Activated gamma-delta T cell (primary cell): Measurements from ENCODE around the gene PURB.
"Not testable (repeated sequence)": the region's sequence is repeated elsewhere in the genome, so short reads cannot be mapped to it uniquely, and the experiment has no call there.

Source experiments
- DNase-seq: peaks from one replicate; lab custom pipeline; 2025; lab: John Stamatoyannopoulos, UW
- total RNA-seq, 2 donors: gene quantifications; one replicate each; lab custom pipeline; 2026; lab: John Stamatoyannopoulos, UW

PURB gene
- total RNA-seq, result 106 to 108 reads per million in 2 donors

GRCh38 chr7:44885394-44886317 is at the start of gene PURB:
Gene PURB, minus strand, starts transcription at chr7:44885530. Its CDS starts 182 bp downstream, at chr7:44885348.
- peak; percentile 98 for DNase-seq

DNA sequence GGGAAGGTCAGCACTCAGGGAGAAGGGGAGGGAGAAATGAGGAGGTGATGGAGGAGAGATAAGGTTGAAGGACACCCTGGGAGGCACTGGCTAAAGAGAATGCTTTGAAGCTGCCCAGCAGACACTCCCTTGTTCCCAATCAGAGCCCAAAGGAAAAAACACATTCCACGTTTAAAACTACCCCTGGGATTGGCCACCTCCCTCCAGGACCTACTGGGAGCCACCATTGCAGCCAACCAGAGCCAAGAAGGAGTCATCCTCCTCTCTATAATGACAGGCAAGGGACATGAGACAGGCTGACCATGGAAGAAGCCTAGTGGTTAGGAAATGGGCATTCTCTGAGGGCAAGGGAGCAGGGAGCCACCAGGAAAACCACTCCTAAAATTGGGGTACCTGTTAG is 49.7 kb upstream of the PURB start:
- no peak for DNase-seq

GRCh38 chr7:44934510-44934909 is 49.2 kb upstream of the PURB start:
- DNase-seq, result not testable (repeated sequence)

- no peak for DNase-seq
Observed at GRCh38 chr7:44930921-44931320, 45.6 kb upstream of the PURB start.

- no peak for DNase-seq
Observed at GRCh38 chr7:44922351-44922694, 37.0 kb upstream of the PURB start.

- peak; percentile 82 for DNase-seq
Observed at GRCh38 chr7:44921607-44922350, 36.4 kb upstream of the PURB start.

DNA sequence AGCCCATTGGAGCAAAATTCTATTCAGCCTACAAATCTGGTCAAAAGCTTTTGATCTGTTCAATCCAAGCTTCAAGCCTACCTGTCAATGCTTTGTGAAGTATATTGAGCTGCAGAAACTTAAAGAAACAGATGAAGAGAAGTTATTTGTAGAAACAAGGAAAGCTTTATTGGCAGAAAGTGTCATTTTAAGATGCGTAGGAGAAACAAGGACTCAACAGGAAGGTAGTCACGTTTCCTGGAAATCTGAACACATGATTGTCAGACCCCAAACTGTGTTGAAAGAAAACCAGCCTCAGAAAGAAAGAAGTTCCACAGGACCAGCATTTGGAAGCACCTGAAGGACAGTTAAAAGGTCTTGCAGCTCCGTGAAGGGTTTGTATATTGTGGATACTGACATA is 34.8 kb upstream of the PURB start:
- no peak for DNase-seq

DNA sequence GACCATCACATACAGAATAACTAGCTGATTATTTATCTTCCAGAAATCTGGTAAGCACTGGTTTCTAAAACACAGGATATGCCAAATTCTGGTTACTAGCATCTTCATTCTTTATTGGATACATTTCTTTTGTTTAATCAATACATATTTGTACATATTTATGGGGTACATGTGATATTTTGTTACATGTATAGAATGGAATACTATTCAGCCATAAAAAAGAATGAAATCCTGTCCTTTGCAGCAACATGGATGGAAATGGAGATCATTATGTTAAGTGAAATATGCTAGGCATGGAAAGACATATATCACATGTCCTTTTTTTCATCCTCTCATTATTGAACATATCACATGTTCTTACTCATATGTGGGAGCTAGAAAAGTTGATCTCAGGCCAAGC is 32.7 kb upstream of the PURB start:
- DNase-seq, result no peak

DNA sequence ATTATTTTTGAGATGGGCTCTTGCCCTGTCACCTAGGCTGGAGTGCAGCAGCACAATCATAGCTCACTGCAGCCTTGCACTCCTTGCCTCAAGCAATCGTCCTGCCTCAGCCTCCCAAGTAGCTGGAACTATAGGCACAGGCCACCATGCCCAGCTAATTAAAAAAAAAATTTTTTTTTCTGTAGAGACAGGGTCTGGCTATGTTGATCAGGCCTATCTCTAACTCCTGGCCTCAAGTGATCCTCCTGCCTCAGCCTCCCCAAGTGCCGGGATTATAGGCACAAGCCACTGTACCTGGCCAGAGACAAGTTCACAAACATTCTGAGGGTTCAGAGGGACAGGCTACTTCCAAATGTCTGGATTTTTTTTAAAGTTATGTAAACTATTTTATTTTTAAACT is 32.1 kb upstream of the PURB start:
- DNase-seq, result no peak

DNA sequence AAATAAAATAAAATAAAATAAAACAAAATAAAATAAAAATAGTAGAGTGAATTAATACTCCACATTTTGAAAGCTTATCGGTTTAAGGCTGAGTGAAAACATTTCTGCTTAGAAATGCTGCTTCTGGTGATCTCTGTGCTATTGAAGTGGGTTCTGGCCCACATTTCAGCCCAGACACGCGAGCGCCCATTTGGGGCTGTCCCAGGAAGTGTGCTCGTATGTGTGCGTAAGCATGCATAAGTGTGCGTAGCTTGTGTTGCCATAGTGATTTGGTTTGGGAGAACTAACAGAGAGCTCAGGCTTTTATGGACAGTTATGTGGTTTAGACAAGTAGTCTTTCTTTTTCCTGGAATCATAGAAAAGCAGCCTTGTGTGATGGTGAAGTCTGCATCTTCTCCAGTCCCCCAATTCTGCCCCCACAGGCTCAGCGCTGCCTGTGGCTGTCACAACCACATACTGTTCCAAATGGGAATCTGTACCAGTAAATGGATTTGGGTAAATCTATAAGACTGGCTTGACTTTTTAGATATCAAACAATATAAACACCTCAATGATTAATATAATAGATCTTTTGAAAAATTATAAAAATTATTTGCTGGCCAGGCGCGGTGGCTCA is 29.8 kb upstream of the PURB start:
- DNase-seq, result peak; percentile 12

DNA sequence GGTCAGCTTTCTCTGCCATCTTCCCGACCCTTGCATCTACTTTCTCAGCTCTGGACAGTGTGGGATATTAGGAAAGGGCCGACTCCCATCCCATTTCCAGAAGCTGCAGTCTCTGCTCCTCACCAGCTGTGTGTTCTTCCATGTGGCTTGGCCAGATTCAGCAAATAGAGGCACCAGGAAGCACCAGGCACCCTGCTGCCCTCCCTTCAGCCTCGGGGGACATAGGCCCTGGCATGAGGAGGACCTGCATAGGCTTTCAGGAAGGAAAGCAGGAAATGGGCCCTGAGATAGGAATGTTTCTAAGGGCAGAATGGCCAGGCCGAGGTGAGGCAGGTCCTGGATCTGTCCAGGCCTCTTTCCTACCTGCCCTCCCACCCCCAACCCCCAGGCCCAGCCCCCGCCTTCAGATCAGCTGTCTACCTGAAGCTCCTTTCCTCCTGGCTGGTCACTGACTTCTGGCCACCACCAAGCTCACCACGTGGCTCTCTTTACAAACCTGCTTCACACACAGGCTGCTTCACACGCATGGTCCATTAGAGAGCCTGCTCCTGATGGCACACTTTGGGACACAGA is 27.5 kb upstream of the PURB start:
- no peak for DNase-seq

- DNase-seq, result no peak
Observed at GRCh38 chr7:44911911-44912310, 26.6 kb upstream of the PURB start.

DNA sequence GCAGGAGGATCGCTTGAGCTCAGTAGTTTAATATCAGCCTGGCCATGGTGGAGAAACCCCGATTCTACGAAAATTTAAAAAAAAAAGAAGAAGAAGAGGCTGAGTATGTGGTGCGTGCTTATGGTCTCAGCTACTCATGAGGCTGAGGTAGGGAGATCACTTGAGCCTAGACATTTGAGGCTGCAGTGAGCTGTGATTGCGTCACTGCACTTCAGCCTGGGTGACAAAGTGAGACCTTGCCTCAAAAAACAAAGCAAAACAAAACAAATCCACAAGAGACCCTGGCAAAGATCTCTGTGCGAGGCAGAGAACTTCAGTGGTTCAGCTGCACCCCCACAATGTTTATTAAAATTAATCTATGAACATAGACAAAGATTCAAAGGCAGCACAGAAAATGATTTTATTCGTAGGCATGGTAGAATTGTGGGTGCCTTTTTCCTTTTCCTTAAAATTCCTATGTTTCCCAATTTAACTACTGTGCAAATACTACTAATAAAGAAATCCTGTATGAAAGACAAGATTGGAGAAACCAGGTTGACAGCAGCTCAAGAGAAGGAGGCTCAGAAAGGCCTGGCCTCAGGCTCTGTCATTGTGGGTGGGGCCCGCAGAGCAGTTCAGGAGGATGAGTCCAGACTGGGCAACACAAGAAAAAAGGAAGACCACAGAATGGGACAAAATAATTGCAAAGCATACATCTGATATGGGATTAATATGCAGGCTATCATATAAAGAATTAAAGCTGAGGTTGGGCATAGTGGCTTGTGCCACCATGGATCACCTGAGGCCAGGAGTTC is 24.5 kb upstream of the PURB start:
- no peak for DNase-seq

DNA sequence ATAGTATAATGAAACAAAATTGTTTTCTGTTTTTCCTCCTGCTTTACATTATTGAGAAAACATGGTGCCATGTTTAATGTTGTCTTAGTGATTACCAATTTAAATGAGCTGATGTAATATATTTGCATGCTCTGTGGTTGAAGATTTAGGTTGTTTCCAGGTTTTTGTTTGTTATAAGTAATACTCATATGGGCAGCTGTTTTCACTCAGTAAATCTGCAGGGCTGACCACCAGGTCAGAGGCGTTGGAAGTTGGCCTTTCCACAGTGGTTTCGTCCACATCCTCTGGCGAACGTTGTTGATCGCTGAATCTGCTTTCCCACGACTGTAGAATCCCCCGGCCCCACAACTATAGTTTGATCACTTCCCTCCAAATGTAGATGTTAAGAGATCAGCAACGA is 21.6 kb upstream of the PURB start:
- DNase-seq, result no peak

GRCh38 chr7:44905002-44905635 is 19.8 kb upstream of the PURB start:
- DNase-seq, result no peak

GRCh38 chr7:44899443-44899842 is 14.1 kb upstream of the PURB start:
- no peak for DNase-seq

DNA sequence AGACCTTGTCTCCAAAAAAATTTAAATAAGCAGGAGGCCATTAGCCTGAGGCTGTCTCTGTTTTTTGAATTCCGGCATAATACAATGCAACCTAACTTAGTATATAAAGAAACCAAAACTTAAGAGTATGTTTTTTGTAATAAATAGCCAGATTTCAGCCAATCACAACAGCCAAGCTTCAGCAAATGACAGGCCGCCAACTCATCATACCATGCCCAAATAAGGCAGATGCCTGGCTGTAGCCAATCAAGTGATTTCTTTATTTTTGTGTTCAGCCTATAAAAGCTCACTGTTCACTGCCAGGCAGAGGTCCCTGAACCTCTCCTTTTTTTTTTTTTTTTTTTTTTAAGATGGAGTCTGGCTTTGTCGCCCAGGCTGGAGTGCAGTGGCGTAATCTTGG is 12.7 kb upstream of the PURB start:
- DNase-seq, result no peak

GRCh38 chr7:44897309-44897708 is 12.0 kb upstream of the PURB start:
- DNase-seq, result no peak

DNA sequence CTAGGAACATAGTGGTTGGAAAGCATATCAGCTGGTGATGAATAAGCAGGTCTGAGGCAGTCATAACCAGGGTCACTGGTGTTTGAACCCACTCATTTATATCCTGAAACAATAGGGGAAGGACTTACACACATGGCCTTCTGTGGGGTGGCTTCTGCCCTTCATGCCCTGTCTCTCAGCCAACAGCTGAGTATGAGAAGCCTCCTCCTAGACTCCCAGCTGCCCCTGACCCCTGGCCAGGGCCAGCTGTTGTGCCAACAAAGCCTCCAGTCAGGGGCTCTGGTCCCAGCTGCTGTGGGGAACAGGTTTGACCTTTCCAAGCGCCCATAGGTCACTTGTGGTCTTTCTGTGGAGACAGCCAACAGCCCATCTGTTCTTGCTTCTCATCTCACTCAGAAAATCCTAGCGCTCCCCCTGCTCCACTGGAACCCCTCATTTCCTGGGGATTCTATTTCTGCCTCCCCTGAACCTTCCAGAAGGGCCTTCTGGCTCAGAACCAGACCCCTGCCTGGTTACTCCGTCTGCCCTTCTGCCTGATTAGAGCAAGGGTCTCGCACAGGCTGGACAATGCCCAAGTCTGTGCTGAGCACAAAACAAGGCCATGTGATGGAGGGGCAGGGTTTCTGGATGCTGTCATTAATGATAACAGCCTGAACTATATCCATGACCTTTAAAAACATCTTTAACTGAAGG is 9.7 kb upstream of the PURB start:
- DNase-seq, result no peak

DNA sequence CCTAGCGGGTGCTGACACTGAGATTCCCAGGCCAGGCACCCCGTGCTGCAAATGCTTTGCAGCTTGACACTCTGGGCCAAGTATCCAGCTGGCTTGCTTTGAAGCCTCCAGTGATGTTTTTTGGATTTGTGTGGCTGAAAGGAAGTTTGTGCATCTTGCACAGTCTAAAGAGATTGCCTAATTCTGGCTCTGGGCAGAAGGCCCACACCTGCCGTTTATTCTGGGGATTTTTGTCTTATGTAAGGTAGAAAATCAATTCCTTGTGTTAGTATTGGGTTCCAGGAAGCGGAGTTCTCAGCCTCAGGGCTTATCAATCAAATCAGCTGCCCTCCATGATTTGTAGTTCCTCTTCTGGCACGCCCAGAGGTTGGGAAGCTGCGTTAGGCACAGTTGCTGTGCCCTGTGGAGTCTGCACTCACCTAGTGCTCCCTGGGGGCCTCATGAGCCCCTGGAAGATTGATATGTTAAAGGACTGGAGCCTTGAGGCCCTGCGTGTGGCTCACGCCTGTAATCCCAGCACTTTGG is 8.4 kb upstream of the PURB start:
- no peak for DNase-seq
